Measurements from ENCODE around the gene DPH3. TPM values are rescaled to one million over a fixed set of nuclear protein-coding genes. Genes with fewer than 3 reads are reported as not detected.
"Not testable (repeated sequence)": the region's sequence is repeated elsewhere in the genome, so short reads cannot be mapped to it uniquely, and the experiment has no call there.

DPH3 gene
- 21.7 and 24.8 TPM in 2 replicates for total RNA-seq

DNA sequence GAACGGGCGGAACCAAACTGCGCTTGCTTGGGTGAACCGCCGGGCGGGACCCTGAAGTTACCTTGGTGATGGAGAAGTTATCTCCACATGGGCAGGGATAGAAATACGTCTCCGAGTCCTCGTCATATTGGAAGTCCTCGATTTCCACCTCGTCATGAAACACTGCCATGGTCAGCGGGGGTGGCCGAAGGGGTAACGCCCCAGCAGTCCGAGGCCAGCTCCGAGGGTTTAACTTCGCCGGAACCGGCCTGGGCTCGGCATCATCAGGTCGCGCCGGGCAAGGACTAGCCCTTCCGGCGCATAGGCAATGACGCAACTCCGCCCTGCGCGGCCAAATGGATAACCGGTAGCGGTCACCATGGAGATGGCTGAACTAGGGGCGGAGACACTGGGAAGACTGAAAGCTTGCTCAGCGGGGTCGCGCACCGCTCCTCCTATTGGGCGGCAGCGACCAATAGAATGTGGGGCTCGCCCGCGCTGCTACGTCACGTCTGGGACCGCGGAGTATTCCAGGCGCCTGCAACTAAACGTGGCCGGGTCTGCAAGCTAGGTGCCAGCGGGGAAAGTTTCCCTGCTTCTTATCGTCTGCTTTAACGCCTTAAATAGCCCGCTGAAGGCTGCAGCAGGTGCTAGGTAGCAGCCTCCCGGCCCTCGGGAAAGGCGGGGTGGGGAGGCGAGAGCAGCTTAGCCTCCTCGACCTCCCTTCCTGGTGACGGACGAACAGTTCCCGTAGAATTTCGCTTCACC, at the start of gene DPH3, which contains the start of gene OXNAD1:
TSS of gene DPH3 (minus strand) at position 236 of the 747 bp plus-strand sequence. CDS start at position 169, 67 bp downstream.
TSS of gene OXNAD1 (plus strand) at position 505 of the 747 bp plus-strand sequence. CDS start 5,741 bp downstream, outside the sequence.
- DNase-seq (ENCODE audit: extremely low read depth, low read depth, low spot score): peak; percentile 98

DNA sequence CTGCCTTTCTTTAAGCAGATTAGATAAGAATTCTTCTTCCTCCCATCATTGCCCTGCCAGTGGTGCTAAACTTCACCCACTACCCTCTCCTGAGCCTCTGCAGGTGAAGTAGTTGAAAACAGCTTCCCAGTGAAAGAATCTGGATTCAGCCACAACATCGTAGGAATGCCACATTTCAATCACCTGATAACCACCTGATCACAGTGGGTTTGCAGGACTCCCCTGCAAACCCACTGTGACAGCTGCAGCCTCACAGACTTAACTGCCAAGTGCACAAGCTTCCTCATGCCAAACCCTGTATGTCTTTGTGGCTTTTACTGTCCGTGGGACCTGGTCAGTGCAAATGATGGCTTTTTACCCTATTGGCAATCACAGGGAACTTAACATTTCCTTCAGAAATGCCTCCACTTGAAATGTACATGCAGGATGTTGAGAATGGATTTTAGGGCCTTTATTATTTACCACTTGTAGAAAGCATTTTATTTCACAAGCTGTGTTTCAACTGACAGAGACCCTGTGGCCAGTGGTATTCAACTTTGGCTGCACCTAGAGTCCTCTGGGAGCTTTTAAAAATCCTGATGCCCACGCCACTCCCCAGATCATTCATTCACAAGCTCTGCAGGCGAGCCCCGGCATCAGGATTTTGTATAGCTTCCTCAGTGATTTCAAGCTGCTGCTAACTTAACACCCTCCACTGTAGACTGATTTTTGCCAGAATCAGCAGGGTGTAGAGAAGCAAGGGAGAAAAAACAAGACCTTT, 49.3 kb upstream of the DPH3 start:
- DNase-seq (ENCODE audit: extremely low read depth, low read depth, low spot score): no peak

DNA sequence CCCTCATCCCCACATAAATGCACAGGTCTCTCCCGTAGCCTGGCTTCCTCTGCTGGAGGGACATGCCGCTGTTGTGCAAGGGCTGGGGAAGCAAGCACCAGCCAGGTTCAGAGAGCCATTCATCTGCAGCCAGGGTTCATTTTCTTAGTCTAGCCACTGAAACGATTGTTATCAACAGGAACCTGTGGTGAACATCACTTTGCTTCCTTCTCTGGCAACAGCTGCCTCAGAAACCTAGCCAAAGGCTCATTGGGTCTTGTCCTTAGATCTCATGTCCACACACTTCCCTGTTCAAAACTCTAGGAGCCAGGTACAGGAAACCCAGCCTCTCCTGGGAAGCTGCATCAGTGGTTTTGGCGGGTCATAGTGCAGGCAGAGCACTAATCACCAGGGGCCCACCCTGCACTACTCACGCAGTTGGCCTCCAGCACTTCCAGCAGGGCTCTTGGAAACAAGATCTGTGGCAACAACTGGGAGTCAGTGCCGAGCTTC, 47.3 kb upstream of the DPH3 start:
- DNase-seq (ENCODE audit: extremely low read depth, low read depth, low spot score): no peak

DNA sequence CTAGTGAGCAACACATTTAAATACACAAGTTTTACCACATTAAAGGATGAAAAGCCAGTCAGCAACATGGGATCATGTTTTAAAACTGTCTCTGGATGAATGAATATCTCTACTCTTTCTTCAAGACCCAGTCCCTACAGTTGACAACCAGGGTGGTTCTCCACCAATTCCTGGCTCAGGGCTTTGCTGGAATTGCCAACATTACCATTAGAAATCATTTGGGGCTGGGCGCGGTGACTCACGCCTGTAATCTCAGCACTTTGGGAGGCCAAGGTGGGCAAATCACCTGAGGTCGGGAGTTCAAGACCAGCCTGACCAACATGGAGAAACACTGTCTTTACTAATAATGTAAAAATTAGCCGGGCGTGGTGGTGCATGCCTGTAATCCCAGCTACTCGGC, 45.7 kb upstream of the DPH3 start:
- DNase-seq (ENCODE audit: extremely low read depth, low read depth, low spot score): not testable (repeated sequence)

DNA sequence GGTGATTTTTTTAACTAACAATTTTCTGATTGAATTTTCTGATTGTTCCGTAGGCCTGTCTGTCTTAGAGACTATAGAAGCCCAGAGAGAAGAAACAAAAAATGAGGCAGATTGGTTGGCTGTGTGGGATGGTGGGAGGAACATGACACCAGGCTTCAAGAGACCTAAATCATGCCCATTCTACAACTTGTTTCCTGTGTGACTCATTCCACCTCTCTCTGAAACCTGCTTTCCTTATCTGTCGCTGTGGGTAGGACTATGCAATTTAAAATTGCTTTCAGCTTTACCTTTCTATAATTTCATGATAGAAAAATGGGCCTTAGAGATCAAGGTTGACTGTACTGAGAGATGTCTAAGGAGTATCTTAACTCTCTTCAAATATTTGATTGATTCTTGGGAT, 44.8 kb upstream of the DPH3 start:
- DNase-seq (ENCODE audit: extremely low read depth, low read depth, low spot score): no peak

DNA sequence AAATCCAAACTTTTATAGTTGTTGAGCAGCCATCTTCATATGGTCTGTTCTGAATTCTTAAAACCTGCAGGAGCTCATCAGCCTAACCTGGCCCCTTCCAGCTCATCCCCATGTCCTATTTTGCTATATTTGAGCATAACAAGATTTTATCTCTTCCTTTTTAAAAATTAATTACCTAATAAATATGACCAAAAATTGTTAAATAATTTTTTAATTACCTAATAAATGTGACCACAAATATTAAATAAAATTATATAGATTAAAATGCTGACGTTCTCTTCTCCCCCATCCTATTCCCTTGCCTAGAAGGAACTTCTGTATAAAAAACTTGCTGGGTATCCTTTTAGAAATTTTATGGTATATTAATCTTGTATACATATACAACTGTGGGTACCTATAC, 44.0 kb upstream of the DPH3 start:
- no peak for DNase-seq (ENCODE audit: extremely low read depth, low read depth, low spot score)

DNA sequence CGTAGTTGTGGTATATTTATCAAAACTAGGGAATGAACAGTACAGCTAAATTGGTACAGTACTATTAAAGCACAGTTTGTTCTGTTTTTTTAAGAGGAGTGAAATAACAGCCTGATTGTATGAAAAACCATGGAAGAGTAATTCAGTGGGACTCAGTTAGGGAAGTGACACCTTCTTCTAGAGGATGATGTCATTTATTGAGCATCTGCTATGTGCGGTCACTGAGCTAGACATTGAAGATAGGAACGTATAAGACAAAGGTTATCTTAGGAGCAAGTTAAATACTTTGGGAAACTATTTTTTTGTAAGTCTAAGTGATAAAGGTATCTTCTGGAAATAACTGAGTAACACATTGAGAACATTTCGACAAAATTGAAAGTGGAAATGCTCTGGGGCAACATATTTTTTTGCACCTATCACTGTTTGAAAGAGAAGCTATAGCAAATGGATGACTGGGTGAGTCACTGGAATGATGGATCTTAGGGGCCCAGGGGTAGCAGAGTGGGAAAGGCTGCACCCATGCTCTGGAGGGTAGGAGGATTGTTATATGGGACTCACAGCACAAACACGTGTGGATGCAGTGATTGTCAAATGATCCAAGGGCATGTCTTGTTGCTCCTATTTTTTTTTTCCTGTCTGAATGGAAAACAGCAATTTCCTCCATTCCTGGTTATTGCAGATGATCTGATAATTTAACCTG, 43.2 kb upstream of the DPH3 start:
- DNase-seq (ENCODE audit: extremely low read depth, low read depth, low spot score): no peak

DNA sequence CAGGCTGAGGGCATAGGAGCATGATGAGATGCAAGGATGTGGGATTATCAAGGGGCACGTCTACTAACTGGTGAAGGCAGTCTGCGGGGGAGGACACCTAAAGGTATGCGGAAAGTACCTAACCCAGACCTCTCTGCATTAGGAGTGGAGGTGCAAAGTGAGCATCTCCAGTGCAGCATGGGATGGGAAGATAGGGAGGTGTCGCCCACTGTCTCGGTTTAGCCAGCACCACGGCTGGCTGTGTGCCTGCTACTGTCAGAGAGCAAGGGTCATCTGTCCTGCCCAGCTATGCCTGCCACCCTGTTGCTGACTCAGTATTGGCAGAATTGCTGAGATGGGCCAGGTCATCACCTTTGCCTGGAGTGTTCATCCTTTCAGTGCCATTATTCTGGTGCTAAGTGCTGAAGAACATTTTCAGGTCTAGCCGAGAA, 40.4 kb upstream of the DPH3 start:
- DNase-seq (ENCODE audit: extremely low read depth, low read depth, low spot score): no peak

DNA sequence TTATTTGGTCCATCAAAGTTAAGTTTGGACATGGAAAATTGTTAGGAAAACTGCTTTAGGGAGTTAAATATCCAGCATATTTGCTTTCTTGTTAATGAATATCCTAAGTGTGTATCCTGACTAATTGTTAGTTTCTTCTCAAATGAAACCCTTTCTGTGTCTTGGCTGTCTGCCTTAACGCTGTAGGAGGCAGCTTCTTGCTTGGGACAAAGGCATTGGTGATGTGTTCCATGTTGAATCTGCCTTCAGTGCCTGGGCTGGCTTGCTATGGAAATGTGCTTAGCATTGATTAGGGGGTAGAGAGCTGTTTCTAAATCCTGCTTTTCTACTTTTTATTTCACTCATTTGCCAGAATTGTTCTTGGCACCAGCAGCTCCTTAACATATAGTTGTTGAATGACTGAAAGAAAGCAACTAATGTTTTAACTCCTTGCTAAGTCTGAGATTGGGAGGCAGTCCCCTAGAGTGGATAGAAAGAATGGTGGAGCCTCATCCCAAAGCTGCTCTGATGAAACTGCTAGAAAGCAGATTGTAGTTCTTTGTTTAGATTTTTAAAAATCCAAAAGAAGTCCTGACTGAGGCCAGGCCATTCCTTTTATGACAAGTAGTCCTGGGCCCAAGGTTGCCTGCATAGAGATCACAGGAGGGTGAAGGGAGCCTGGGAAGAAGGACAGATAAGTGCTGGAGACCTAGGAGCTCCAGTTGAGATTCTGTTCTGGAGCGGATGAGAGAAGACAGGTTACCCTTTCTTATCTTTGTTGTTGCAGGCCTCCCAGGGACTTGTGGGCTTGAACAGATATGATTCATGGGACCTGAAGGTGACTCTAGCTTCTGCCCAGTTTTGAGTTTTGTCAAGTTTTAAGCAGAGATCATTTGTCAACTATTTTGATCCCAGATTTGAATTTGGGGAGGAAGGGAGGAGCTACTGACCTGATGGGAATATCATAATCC, 39.6 kb upstream of the DPH3 start:
- no peak for DNase-seq (ENCODE audit: extremely low read depth, low read depth, low spot score)

DNA sequence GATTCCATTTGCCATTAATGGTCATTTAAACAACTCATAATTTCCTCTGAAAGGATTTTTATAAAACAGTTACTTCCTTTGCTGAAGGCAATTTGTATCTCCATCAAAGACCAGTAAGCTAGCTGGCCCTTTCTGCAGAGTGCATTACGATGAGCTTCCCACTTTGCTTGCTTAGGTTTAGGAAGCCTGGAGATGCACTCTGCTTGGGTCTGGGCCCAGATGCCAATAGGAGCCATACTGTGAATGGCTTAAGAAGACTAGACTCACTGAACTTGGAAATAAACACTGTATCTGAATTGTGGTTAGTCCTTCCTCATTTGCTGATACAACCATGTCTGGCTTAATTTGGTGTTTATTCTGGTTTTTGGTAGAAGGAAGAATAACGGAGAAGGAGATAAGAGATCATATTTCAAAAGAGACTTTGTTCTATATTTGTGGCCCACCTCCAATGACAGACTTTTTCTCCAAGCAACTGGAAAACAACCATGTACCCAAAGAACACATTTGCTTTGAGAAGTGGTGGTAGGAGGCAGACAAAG, 38.4 kb upstream of the DPH3 start:
- DNase-seq (ENCODE audit: extremely low read depth, low read depth, low spot score): no peak

DNA sequence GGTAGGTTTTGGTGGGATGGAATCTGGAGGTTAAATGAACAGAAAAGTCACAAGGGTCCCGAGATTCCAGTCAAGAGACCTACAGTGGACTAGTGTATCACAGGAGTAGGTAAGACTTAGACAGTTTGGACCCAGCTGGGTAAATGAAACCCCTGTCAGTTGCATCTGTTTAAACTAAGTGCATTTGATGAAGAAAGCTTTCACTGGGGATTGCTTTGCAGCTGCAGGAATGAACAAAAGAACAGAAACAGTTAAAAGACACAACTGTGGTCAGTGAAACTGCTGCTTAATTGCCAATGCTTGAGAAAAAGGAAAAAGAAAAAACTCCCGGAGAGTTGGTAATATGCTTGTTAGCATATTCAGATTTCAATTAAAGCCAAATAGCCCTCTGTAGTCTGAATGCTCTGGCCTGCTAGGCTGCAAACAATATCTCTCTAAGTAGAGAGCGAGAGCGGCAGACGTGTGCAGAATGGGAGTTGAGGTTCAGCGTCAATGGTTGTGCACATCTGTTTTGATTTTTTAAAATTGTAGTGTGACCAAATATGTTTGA, 37.4 kb upstream of the DPH3 start:
- no peak for DNase-seq (ENCODE audit: extremely low read depth, low read depth, low spot score)

DNA sequence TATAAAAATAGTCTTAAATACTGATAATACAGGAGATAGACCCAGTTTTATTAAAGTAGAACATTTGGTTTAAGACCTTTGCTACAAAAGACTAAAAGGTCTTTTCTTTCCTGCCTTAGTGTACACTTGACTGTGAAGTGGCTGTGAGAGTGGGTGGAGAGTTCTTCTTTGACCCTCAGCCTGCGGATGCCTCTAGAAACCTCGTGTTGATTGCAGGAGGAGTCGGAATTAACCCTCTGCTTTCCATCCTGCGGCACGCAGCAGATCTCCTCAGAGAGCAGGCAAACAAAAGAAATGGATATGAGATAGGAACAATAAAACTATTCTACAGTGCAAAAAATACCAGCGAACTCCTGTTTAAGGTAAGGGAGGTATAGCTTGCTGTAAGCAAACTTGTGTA, 36.8 kb upstream of the DPH3 start:
- no peak for DNase-seq (ENCODE audit: extremely low read depth, low read depth, low spot score)

DNA sequence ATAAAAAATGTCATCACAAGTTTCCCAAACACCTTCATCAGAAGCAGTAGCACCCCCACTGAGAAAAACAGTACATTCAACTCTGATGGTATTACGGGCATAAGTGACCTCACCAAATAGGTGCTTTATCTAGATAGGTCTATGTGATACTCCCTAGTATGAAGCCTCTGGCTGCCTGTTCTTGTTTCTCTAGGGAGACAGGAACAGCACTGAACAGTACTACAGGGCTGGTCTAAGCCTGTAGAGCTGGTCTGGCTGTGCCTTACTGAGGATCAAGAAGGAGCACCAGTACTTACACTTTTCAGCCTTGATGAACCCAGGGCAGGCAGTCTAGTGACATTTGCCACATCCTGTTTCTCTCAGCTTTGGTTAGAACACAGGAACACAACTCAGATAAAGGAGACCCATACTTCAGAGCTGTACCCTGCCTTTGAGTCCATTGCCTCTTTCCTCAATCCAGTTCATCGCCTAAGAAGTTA, 36.2 kb upstream of the DPH3 start:
- DNase-seq (ENCODE audit: extremely low read depth, low read depth, low spot score): no peak

DNA sequence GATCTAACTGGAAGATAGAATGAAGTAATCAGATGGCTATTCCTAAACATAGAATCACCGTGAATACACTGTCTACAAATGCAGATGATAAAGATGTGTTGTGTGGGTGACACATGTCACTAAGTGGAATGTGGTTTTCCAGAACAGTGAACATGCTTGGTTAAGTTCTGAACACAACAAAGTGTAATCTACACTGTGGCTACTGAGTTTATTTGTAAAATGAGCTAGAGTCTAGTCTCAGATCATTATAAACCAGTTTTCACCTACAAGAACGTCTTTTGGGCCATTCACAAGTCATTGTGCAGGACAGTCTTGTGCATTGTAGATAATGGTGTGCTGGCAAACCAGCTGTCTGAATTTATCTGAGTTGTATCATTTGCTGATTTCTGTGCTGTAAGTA, 35.6 kb upstream of the DPH3 start:
- no peak for DNase-seq (ENCODE audit: extremely low read depth, low read depth, low spot score)

DNA sequence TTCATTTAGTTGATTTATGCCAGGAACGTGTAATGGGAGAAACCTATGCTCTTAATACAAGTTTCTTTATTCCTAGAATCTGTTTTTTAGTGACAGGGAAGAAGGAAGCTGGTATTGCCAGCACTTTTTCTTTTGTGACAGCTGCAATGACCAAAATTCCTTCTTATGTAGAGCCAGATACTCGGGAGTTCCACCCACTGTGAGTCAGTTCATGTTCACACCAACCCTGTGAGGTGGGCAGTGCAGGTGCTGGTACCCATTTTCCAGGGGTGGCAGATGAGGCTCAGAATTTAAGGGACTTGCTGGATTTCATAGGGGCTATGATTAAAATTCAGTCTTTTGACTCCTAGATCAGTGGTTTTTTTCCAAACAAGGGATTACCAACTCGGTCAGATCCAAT, 35.0 kb upstream of the DPH3 start:
- DNase-seq (ENCODE audit: extremely low read depth, low read depth, low spot score): no peak

DNA sequence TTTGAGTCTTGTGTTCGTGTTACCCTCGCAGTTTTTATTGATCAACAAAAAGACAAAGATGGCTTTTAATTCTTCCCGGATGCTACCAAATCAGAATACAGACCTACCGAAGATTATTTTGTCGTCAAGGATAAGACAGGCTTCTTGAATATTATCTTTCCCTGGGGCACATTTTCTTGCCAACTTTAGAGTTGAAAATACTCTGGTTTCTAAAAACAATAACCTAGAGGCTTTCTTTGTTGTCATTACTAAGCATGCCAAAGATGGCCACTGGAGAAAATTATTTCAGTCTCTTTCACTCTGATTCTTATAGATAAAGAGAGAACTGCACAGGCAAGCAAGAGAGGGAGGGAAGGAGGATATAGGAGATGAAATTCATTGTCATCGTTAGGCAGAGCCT, 34.1 kb upstream of the DPH3 start:
- no peak for DNase-seq (ENCODE audit: extremely low read depth, low read depth, low spot score)

DNA sequence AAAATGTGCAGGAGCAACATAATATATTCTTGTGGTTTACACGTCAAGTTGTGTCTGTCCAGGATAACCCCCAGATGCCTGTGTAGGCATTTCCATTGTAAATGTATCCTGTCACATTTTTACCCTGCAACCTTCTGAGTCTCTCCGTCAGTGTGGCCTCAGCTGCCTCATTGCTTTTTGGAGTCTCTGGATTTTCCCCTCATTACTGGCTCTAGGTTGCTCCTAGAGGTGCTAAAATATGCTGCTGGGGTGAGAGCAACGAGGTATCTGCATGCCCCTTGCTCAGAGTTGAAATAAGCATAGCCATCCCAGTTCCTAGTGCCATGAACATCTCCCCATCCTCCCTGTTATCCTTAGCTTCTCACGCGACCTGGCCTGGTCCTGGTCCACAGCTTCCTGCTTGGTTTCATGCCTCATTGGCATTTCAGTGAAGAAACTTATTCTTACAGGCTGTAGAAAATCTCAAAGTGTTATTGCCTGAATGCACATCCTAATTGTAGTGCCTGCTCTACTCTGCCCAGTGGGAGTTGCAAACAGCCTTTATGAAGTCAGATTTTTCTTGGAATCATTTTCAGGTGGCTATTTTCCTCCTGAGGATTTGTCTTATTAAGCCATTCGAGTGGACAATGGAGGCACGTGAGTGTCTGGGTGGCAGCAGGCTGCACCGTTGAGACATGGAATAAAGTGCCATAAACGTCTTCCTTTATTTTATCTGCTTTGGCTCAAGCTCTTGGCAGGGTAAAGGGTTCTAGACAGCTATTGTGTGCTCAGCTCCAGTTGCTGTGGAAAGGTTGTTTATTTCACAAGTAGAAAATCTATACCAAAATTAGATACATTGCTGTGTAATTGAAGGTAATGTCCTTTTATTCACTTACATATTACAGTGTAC, 33.5 kb upstream of the DPH3 start:
- DNase-seq (ENCODE audit: extremely low read depth, low read depth, low spot score): no peak

DNA sequence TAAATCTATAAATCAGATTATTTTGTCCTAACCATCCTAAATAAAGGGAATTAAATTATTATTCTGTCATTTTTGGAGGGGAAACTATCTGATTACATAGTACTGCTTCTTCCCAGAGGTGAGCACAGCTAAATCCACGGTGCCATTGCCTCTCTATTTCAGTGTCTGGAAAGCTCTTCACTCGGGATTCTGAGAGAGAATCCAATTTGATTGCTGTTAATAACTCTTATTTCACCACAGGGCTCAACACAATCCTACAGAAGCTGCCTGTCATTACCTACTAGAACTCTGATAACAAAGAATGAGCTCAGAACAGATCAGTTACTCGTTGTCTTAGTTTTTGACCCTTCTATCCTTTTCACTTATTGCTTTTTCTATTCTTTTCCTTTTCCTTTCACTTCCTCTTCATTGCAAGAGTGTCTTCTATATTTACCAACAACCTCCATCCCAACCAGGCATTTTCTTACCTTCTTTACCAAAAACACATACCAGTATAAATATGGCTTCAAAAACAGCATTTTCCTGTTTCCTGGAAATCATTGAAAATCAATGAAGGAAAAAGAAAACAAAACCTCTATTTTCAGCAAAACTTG, 30.7 kb upstream of the DPH3 start:
- DNase-seq (ENCODE audit: extremely low read depth, low read depth, low spot score): no peak
